H7 (cell line): ENCODE data around the gene NKG7. TPM values are rescaled to one million over a fixed set of nuclear protein-coding genes. Genes with fewer than 3 reads are reported as not detected.

Source experiments
- DNase-seq: peaks from one replicate; pipeline ENCODE4 v3.0.0; 2012
- H3K27me3 ChIP-seq: 2 replicates; pipeline ENCODE4 v1.6.0; 2011; ENCODE audit warnings: mild to moderate bottlenecking, low read length; ENCODE audit not compliant: control insufficient read depth, insufficient read depth
- H3K36me3 ChIP-seq: replicated peaks from 2 replicates; pipeline ENCODE4 v1.5.1; 2011; ENCODE audit warnings: low read length; ENCODE audit not compliant: control insufficient read depth, insufficient read depth
- H3K4me3 ChIP-seq: 2 replicates; pipeline ENCODE4 v1.5.1; 2011; ENCODE audit warnings: low read depth, mild to moderate bottlenecking, control low read depth, low read length, moderate library complexity; ENCODE audit not compliant: insufficient read depth
- total RNA-seq: library from RNA; depleted of rRNA; stranded (reverse); fragments of >200 nt; shearing (Covaris generic); gene quantifications from 2 replicates; pipeline ENCODE4 v1.2.3, GENCODE V29; 2014

NKG7 gene
- total RNA-seq, 1 experiment from 2014 or later, result not detected

GRCh38 chr19:51372021-51372648 is 319 bp downstream of the NKG7 start:
- H3K36me3 ChIP-seq, result no peaks in the 10 kb centered on the region
- no peak overlapping the region for H3K4me3 ChIP-seq
- no peak for DNase-seq
- H3K27me3 ChIP-seq, result no peaks in the 10 kb centered on the region; the same call in 1 of the 2 replicates

GRCh38 chr19:51371186-51371690 is 1.2 kb downstream of the NKG7 start:
- H3K4me3 ChIP-seq, result no peak overlapping the region
- DNase-seq, result peak; percentile 10
- H3K36me3 ChIP-seq, result no peaks in the 10 kb centered on the region
- H3K27me3 ChIP-seq, result no peaks in the 10 kb centered on the region; the same call in 1 of the 2 replicates

GRCh38 chr19:51370230-51370629 is 2.2 kb downstream of the NKG7 start:
- no peaks in the 10 kb centered on the region for H3K36me3 ChIP-seq
- H3K27me3 ChIP-seq, result no peaks in the 10 kb centered on the region; the same call in 1 of the 2 replicates
- no peak for DNase-seq
- H3K4me3 ChIP-seq, result no peak overlapping the region

DNA sequence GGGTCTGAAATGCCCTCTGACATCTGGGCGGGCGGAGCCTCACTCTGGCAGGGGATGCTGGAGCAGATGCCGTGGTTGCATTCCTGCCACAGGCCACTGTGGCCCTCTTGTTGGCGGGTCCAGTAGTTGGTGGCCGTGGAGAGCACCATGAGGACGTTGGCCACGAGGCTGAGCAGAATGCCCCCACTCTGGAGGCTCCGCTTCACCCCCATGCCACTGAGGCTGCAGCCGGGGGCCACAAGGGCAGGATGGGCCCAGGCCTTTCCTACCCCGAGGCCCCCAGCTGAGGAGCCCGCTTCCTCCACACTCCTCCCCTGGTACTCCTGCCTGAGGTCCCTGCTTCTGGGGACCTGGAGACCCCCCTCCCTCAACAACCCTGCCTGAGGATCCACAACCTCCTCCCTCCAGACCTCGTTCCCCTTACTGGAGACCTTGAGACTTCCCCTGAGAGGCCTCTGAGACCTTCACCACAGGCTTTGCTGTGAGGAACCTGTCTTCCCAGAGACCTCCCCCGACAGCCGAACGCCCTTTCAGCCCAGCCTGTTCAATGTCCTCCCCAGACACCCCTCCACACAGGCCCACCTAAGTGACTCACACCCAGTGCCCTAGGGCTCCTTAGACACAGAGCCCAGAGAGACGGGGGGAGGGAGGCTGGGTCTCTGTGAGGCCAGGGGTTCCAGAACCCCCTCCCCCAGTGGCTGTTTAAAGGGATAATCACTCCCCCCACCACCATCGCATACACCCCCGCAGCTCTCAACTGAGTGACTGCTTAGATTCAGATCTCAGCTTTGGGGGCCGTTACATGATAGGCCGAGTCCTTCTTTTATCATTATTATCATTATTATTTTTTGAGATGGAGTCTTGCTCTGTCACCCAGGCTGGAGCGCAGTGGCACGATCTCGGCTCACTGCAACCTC is 3.8 kb downstream of the NKG7 start, which contains the start of gene CLDND2:
TSS of gene CLDND2 (minus strand) at position 638 of the 917 bp plus-strand sequence. CDS start at position 212, 426 bp downstream.
- no peak for DNase-seq
- H3K36me3 ChIP-seq, result no peaks in the 10 kb centered on the region
- H3K27me3 ChIP-seq, result no peaks in the 10 kb centered on the region; the same call in 1 of the 2 replicates
- peak within 1 kb of the TSS; percentile 90 for H3K4me3 ChIP-seq

- no peaks in the 10 kb centered on the region for H3K36me3 ChIP-seq
These were observed 4.7 kb downstream of the NKG7 start for GRCh38 chr19:51367565-51368365.

GRCh38 chr19:51367255-51367564 is 5.2 kb downstream of the NKG7 start:
- no peaks in the 10 kb centered on the region for H3K36me3 ChIP-seq
- H3K27me3 ChIP-seq, result no peaks in the 10 kb centered on the region
- no peak for DNase-seq
- H3K4me3 ChIP-seq, result peak overlapping the region; percentile 89

More at GRCh38 chr19:51367565-51368365, 4.7 kb downstream of the NKG7 start:
- DNase-seq, result peak; percentile 100
- peak overlapping the region; percentile 90 for H3K4me3 ChIP-seq
- H3K27me3 ChIP-seq, result no peaks in the 10 kb centered on the region; the same call in 1 of the 2 replicates

GRCh38 chr19:51366389-51367254 is 5.8 kb downstream of the NKG7 start:
- peak; percentile 99 for DNase-seq
- Histone ChIP-seq H3K4me3 (peak overlapping the region; percentile 89), H3K27me3 (no peaks in the 10 kb centered on the region), H3K36me3 (no peaks in the 10 kb centered on the region)

- DNase-seq, result no peak
- Histone ChIP-seq H3K27me3 (no peaks in the 10 kb centered on the region), H3K36me3 (no peaks in the 10 kb centered on the region), H3K4me3 (peak within 1 kb of the TSS; percentile 89)
These were observed 6.5 kb downstream of the NKG7 start, which contains the start of gene ETFB for GRCh38 chr19:51365965-51366388. Gene ETFB, minus strand, starts transcription at chr19:51366388. Its CDS starts 62 bp downstream, at chr19:51366326.

DNA sequence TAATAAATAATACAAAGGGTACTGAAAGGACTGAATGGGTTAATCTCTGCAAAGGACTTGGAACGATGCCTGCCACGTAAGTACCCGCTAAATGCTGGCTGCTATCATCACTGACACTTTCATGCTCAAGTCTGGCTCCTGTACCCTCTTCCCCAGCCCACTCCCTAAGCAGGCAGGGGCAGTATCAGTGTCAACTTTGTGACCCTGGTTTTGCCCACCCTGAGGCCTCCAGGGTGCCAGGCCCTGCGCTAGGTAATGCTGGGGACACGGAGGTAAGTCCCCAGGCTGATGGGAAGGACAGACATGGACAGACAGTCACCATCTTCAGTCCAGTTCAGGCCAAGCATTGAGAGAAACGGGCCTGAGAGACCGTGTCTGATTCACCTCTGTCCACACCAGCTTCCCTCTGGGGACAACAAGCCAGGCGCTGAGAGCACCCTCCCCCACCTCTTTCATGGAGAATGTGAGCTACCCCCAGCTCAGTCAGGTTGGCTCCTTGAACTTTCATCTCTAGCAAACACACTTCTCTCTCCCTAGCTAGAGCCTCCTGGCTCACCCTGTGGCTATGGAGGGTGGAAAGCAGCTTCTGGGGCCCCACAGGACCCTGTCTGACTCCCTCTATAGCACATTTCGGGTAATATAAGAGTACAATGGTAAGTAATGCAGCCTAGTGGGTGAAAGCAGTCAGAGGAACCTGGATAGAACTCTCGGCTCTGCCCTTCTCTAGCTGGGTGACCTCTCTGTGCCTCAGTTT is 7.1 kb downstream of the NKG7 start:
- DNase-seq, result no peak
- H3K27me3 ChIP-seq, result no peaks in the 10 kb centered on the region
- H3K4me3 ChIP-seq, result peak overlapping the region; percentile 72
- H3K36me3 ChIP-seq, result no peaks in the 10 kb centered on the region

DNA sequence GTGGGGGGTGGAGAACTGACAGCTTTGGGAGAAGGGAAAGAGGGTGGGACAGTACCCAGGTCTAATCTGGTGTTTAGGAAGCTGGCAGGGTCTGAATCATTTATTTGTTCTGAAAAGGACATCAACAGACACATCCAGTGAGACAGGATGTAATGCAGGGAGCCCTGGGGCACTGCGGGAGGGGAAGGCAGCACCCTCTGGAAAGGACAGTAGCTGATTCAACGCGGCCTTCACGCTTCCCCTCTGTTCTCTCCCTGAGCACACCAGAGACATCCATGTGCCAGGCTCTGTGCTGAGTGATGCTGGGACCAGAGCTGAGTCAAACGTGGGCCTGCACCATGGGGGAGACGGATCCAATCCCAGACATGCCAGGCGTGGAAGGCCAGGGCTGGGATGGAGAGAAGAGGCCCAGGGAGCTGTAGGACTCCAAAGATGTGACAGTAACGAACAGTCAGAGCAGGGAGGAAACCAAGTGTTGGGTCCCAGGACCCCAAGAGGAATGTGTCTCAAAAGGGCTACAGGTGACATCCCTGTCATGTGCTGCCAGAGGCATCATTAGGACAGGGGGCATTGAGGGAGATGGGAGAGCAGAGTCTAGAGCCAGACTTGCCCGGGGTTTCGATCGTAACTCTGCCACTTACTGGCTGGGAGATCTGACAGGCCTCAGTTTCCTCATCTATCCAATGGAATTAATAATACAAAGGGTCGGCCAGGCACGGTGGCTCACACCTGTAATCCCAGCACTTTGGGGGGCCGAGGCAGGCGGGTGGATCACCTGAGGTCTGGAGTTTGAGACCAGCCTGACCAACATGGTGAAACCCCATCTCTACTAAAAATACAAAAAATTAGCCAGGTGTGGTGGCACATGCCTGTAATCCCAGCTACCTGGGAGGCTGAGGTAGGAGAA is 8.0 kb downstream of the NKG7 start:
- no peaks in the 10 kb centered on the region for H3K36me3 ChIP-seq

DNA sequence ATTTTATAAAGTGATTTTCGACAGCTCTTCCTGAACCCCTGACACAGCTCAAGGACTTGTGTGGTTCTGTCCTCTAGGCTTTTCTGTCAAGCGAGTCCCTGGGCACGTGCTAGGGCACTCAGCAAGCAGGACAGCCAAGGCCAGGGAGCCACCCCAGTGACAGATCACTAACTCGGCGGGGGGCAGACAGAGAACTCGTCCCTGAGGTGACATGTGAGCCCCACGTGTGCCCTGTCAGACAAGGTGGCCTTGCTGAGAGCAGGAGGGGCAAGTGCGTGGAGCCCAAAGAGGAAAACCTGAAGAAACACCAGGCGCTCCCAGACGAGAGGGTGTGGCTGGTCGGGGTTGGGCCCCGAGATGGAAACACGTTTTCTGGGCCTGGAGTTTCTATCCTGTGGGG is 11.2 kb downstream of the NKG7 start:
- Histone ChIP-seq H3K27me3 (no peaks in the 10 kb centered on the region), H3K36me3 (no peaks in the 10 kb centered on the region), H3K4me3 (no peak overlapping the region)
- no peak for DNase-seq

More for the DNA sequence above, 8.0 kb downstream of the NKG7 start:
- Histone ChIP-seq H3K4me3 (no peak overlapping the region), H3K27me3 (no peaks in the 10 kb centered on the region)
- no peak for DNase-seq

- Histone ChIP-seq H3K27me3 (no peaks in the 10 kb centered on the region), H3K4me3 (no peak overlapping the region), H3K36me3 (no peaks in the 10 kb centered on the region)
- no peak for DNase-seq
These were observed 13.2 kb downstream of the NKG7 start for GRCh38 chr19:51359294-51359693.
